Measurements from ENCODE around the gene MTERF2. TPM values are rescaled to one million over a fixed set of nuclear protein-coding genes. Genes with fewer than 3 reads are reported as not detected.

MTERF2 gene
- total and polyA plus RNA-seq, 11 donors = 14.9 to 46.1 (median 27.8) TPM

GRCh38 chr12:106955377-106956047 lies 31.4 kb downstream of the MTERF2 start, which contains the start of gene TMEM263:
Gene TMEM263, plus strand, starts transcription at chr12:106955907. Its CDS starts 11,210 bp downstream, at chr12:106967117.
- peak in 3 of 12 donors; percentile 7 to 26 (median 8) for TF ChIP-seq CTCF (IDR thresholded peaks at IDR 0.05)
- peak; percentile 72 to 96 for TF ChIP-seq POLR2A (IDR thresholded peaks at IDR 0.05)
- Histone ChIP-seq H3K27me3 (no peaks in the 10 kb centered on the region), H3K36me3 (peaks cover 0 to 13% (median 0%) of the 10 kb centered on the region in 9 donors), H3K27ac (peak within 1 kb of the TSS; percentile 95 to 100 (median 99)), H3K4me3 (peak within 1 kb of the TSS; percentile 59 to 98 (median 90)), H3K9me3 (no peaks in the 10 kb centered on the region), H3K4me1 (peaks cover 0 to 43% (median 25%) of the 10 kb centered on the region in 12 donors)
- peak; percentile 88 to 96 (median 92) for ATAC-seq
- intact Hi-C loops (cut with DNase I) = loop anchor here in 6 of 10 donors (1.0 to 10.0 kb wide), 9 partner anchors 31 to 181 kb away; partner anchors contain the start of genes CRY1 (in 5 of the 6), MTERF2 (in 4 of the 6) and RIC8B (in 1 of the 6)
- 0 to 1% (median 0%) methylated on average over 24 to 88 of the region's 88 CpGs for WGBS, 4 donors
- peak; percentile 96 to 98 (median 97) for DNase-seq

GRCh38 chr12:106954462-106955376 lies 32.2 kb downstream of the MTERF2 start:
- ATAC-seq = peak; percentile 1 to 34 (median 8)
- Histone ChIP-seq H3K36me3 (peaks cover 0 to 7% (median 0%) of the 10 kb centered on the region in 9 donors), H3K9me3 (no peaks in the 10 kb centered on the region), H3K27me3 (no peaks in the 10 kb centered on the region), H3K4me3 (peak overlapping the region; percentile 59 to 98 (median 90)), H3K4me1 (peaks cover 0 to 37% (median 25%) of the 10 kb centered on the region in 12 donors), H3K27ac (peak overlapping the region; percentile 95 to 100 (median 99))
- intact Hi-C loops (cut with DNase I) = loop anchor here in 5 of 10 donors (1.0 to 10.0 kb wide), 7 partner anchors 33 to 180 kb away; partner anchors contain the start of genes CRY1 (in 3 of the 5), MTERF2 (in 2 of the 5) and RIC8B (in 1 of the 5)
- TF ChIP-seq CTCF (IDR thresholded peaks at IDR 0.05) = no peak
- TF ChIP-seq POLR2A (IDR thresholded peaks at IDR 0.05) = no peak
- 34 to 46% (median 42%) methylated on average over 33 to 36 of the region's 36 CpGs for WGBS, 4 donors
- DNase-seq = peak; percentile 38 to 66 (median 54)

- TF ChIP-seq POLR2A (IDR thresholded peaks at IDR 0.05) = no peak
- no peak for TF ChIP-seq CTCF (IDR thresholded peaks at IDR 0.05)
Measured at GRCh38 chr12:106953352-106954250, 33.3 kb downstream of the MTERF2 start.

More at GRCh38 chr12:106953352-106954250, 33.3 kb downstream of the MTERF2 start:
- H3K27ac ChIP-seq = no peak overlapping the region
- ATAC-seq (no peak), DNase-seq (no peak)
- intact Hi-C loops (cut with DNase I) = loop anchor here in 3 of 10 donors (10.0 kb wide), 3 partner anchors 71 to 179 kb away; partner anchors contain the start of genes CRY1 (in 2 of the 3) and RIC8B (in 1 of the 3)
- 90 to 92% (median 91%) methylated on average over 12 of the region's 12 CpGs for WGBS, 4 donors
- H3K9me3 ChIP-seq = peaks cover 0 to 5% (median 0%) of the 10 kb centered on the region in 12 donors
- H3K4me3 ChIP-seq = no peak overlapping the region
- no peaks in the 10 kb centered on the region for H3K27me3 ChIP-seq
- H3K4me1 ChIP-seq = peaks cover 0 to 25% (median 19%) of the 10 kb centered on the region in 12 donors
- no peaks in the 10 kb centered on the region for H3K36me3 ChIP-seq
